Heart right ventricle (tissue), 16 donors: ENCODE measurements around the gene SYTL3. TPM values are rescaled to one million over a fixed set of nuclear protein-coding genes. Genes with fewer than 3 reads are reported as not detected.

Experiments
- ATAC-seq, 8 donors: fragments of 200-7000 bp; cut with Tn5 transposase; one replicate each; pipeline ENCODE4 v1.9.1; 2020; ENCODE audit warnings: mild to moderate bottlenecking in 8 of 8, moderate library complexity in 8 of 8, moderate number of reproducible peaks in 1 of 8
- DNase-seq, 2 donors: peaks; one replicate each; pipeline ENCODE4 v3.0.0-alpha.2; 2020
- H3K27ac ChIP-seq, 10 donors: fragments of 200-600 bp; sonication (generic) in 2 of 10; one replicate each; pipeline versions ENCODE4 v1.5.0 to v1.8.0; 2020 to 2022; ENCODE audit warnings: mild to moderate bottlenecking in 3 of 10
- H3K27me3 ChIP-seq, 7 donors: fragments of 200-600 bp; one replicate each; pipeline ENCODE4 v1.8.0; 2021 to 2022; ENCODE audit warnings: mild to moderate bottlenecking in 2 of 7
- H3K36me3 ChIP-seq, 9 donors: fragments of 200-600 bp; sonication (generic) in 1 of 9; one replicate each; pipeline versions ENCODE4 v1.5.0 to v1.8.0; 2020 to 2022; ENCODE audit warnings: mild to moderate bottlenecking in 2 of 9
- H3K4me1 ChIP-seq, 9 donors: fragments of 200-600 bp; sonication (generic) in 1 of 9; one replicate each; pipeline versions ENCODE4 v1.5.0 to v1.8.0; 2020 to 2022; ENCODE audit warnings: mild to moderate bottlenecking in 4 of 9
- H3K4me3 ChIP-seq, 10 donors: fragments of 200-600 bp; sonication (generic) in 2 of 10; one replicate each; pipeline versions ENCODE4 v1.5.0 to v1.8.0; 2020 to 2022; ENCODE audit warnings: mild to moderate bottlenecking in 7 of 10, moderate library complexity in 2 of 10
- H3K9me3 ChIP-seq, 11 donors: fragments of 200-600 bp in 10 of 11; sonication (generic) in 2 of 11; one replicate each; pipeline versions ENCODE4 v1.5.0 to v1.8.0; 2013 to 2022; ENCODE audit warnings: mild to moderate bottlenecking in 2 of 11, control low read depth in 1 of 11, moderate library complexity in 1 of 11
- CTCF ChIP-seq, 9 donors: fragments of 200-600 bp; sonication (generic) in 2 of 9; IDR thresholded peaks; one replicate each; pipeline versions ENCODE4 v1.5.0 to v1.8.0; 2021 to 2022; ENCODE audit warnings: antibody characterized with exemption in 9 of 9, mild to moderate bottlenecking in 5 of 9, moderate library complexity in 1 of 9
- WGBS, 2 donors: extraction: QIAGEN DNeasy Blood & Tissue Kit; methylation state at CpG; one replicate each; pipeline ENCODE4 v1.1.7; 2013; ENCODE audit warnings: inconsistent platforms in 1 of 2; 5-methylcytosine and 5-hydroxymethylcytosine counted together
- intact Hi-C, 10 donors: fragments of 100-400 bp; cut with DNase I; formaldehyde crosslinking; loops; one replicate each; pipeline versions ENCODE4 v1.11.1 to v1.14.2; 2022
- polyA plus RNA-seq, 2 donors: library from polyadenylated mRNA; stranded (reverse); fragments of 200-250 nt; gene quantifications; one replicate each; pipeline ENCODE4 v1.2.3, GENCODE V29; 2013
- total RNA-seq, 10 donors: library from RNA; stranded (reverse); fragmentation: NEBNext Ultra II Directional in 3 of 10; extraction: Animal tissue kit (Norgen Biotek cat#: 25700) in 3 of 10; gene quantifications; one replicate each; pipeline versions ENCODE4 v1.2.1 to v1.2.4, GENCODE V29; 2021 to 2023
- donor health status: Arrhythmogenic right ventricular cardiomyopathy.
- donor health status: ischemic (EF 13 %, LVEDD 7.1; RV severe dilation, severe dysfunction).
- donor health status: healthy with polysubstance abuse.
- donor health status: DM: no; HTN: yes; CAD: no.
- donor health status: DM: no; HTN: no; CAD: no.
- donor health status: ischemic (EF 25% LVEDD 6.9; RV normal size, moderate dysfunction).
- donor health status: ischemic (EF 25% LVEDD 5.7; RV mildly dilated, moderate dysfunction).
- donor health status: healthy.
- donor health status: DM: yes; HTN: yes; CAD: no.
- donor health status: Ischemic cardiomyopathy.
- donor health status: ischemic (EF 35%, LVEDD 5.7; RV mildly dilated, moderate dysfunction).
- donor health status: nonischemic (EF 11% LVEDD 7.7; RV severe dilation, severe dysfunction).
- donor health status: DM: yes; HTN: yes; CAD: no.
- donor health status: PGD.
- donor health status: ischemic (EF 29% LVEDD 5.4; RV normal size, mild dysfunction).
- donor health status: nonischemic (EF 23%, LVEDD 6.1; RV moderate dilation, normal function).

Gene SYTL3
- total and polyA plus RNA-seq, 12 donors = 3.6 to 11.9 (median 8.1) TPM

- H3K27ac ChIP-seq = no peak overlapping the region
- no peaks in the 10 kb centered on the region for H3K27me3 ChIP-seq
- ATAC-seq (no peak), DNase-seq (no peak)
- no peak for TF ChIP-seq CTCF (IDR thresholded peaks at IDR 0.05)
- H3K9me3 ChIP-seq = no peaks in the 10 kb centered on the region
- WGBS, 2 donors = 90% methylated on average over 25 of the region's 25 CpGs
- intact Hi-C loops = no loop called here
- peaks cover 0 to 17% (median 6%) of the 10 kb centered on the region in 9 donors for H3K4me1 ChIP-seq
- peaks cover 0 to 5% (median 0%) of the 10 kb centered on the region in 9 donors for H3K36me3 ChIP-seq
- H3K4me3 ChIP-seq = no peak overlapping the region
These were observed 107.3 kb downstream of the SYTL3 start for GRCh38 chr6:158756977-158757752.

- no peak for TF ChIP-seq CTCF (IDR thresholded peaks at IDR 0.05)
- Histone ChIP-seq H3K4me3 (no peak overlapping the region), H3K27me3 (no peaks in the 10 kb centered on the region), H3K27ac (no peak overlapping the region), H3K9me3 (no peaks in the 10 kb centered on the region), H3K4me1 (peaks cover 0 to 11% (median 2%) of the 10 kb centered on the region in 9 donors), H3K36me3 (peaks cover 0 to 11% (median 0%) of the 10 kb centered on the region in 9 donors)
- DNase-seq (no peak), ATAC-seq (no peak)
- 84 to 88% methylated on average over 9 of the region's 9 CpGs for WGBS, 2 donors
- intact Hi-C loops = no loop called here
These were observed 107.9 kb downstream of the SYTL3 start for GRCh38 chr6:158757753-158758090.

- WGBS, 2 donors = 39 to 47% methylated on average over 9 of the region's 9 CpGs
- H3K4me3 ChIP-seq = no peak overlapping the region
- peak in 2 of 8 donors; percentile 32 to 37 for ATAC-seq
- H3K27me3 ChIP-seq = no peaks in the 10 kb centered on the region
- no peak for DNase-seq
- H3K36me3 ChIP-seq = peaks cover 0 to 17% (median 0%) of the 10 kb centered on the region in 9 donors
- no peaks in the 10 kb centered on the region for H3K9me3 ChIP-seq
- no peak overlapping the region for H3K27ac ChIP-seq
- no peak for TF ChIP-seq CTCF (IDR thresholded peaks at IDR 0.05)
- intact Hi-C loops = no loop called here
- peaks cover 0 to 7% (median 0%) of the 10 kb centered on the region in 9 donors for H3K4me1 ChIP-seq
These were observed 108.6 kb downstream of the SYTL3 start for GRCh38 chr6:158758451-158758860.

GRCh38 chr6:158758941-158759479 is 109.2 kb downstream of the SYTL3 start:
- peaks cover 0 to 9% (median 3%) of the 10 kb centered on the region in 9 donors for H3K4me1 ChIP-seq
- intact Hi-C loops = no loop called here
- WGBS, 2 donors = 87 to 90% methylated on average over 18 of the region's 18 CpGs

More at GRCh38 chr6:158758941-158759479, 109.2 kb downstream of the SYTL3 start:
- Histone ChIP-seq H3K36me3 (peaks cover 0 to 22% (median 0%) of the 10 kb centered on the region in 9 donors), H3K27ac (no peak overlapping the region), H3K27me3 (no peaks in the 10 kb centered on the region), H3K9me3 (no peaks in the 10 kb centered on the region), H3K4me3 (no peak overlapping the region)
- DNase-seq = no peak
- no peak for TF ChIP-seq CTCF (IDR thresholded peaks at IDR 0.05)
- no peak for ATAC-seq
